ENCODE data around the gene ARSH. TPM values are rescaled to one million over a fixed set of nuclear protein-coding genes. Genes with fewer than 3 reads are reported as not detected.
"Not testable (repeated sequence)": the region's sequence is repeated elsewhere in the genome, so short reads cannot be mapped to it uniquely, and the experiment has no call there.

The ARSH gene
- total RNA-seq, 1 donor from 2014 or later, result not detected

DNA sequence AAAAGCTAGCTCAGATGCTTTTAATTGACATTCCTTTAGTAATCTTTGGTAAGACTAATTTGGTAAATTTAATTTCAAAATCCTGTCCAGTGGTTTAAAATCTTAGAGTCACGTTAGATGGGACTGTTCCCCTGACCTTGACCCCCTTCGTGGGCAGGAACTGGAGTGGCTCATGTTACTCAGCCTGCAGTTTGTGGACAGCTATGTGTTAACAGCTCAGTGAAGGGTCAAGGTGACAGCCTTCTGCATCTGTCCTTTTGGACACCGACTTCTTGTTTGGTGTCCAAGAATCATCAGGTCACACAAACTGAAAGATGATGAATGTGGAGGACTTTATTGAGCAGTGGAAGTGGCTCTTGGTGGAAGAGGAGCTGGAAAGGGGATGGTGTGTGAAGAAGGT lies 37.9 kb downstream of the ARSH start:
- TF ChIP-seq, protein P1, sequence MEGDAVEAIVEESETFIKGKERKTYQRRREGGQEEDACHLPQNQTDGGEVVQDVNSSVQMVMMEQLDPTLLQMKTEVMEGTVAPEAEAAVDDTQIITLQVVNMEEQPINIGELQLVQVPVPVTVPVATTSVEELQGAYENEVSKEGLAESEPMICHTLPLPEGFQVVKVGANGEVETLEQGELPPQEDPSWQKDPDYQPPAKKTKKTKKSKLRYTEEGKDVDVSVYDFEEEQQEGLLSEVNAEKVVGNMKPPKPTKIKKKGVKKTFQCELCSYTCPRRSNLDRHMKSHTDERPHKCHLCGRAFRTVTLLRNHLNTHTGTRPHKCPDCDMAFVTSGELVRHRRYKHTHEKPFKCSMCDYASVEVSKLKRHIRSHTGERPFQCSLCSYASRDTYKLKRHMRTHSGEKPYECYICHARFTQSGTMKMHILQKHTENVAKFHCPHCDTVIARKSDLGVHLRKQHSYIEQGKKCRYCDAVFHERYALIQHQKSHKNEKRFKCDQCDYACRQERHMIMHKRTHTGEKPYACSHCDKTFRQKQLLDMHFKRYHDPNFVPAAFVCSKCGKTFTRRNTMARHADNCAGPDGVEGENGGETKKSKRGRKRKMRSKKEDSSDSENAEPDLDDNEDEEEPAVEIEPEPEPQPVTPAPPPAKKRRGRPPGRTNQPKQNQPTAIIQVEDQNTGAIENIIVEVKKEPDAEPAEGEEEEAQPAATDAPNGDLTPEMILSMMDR (IDR thresholded peaks at IDR 0.05; ENCODE audit: unreplicated experiment), result no peak
- Mint-ChIP-seq H3K27ac (no peak overlapping the region), H3K4me3 (ENCODE audit: low read depth) (no peak overlapping the region), H3K4me1 (ENCODE audit: low read depth) (peaks cover 11% of the 10 kb centered on the region), H3K9me3 (ENCODE audit: low read depth) (peaks cover 3% of the 10 kb centered on the region), H3K27me3 (no peaks in the 10 kb centered on the region), H3K36me3 (ENCODE audit: insufficient read depth) (no peaks in the 10 kb centered on the region)
- DNase-seq (ENCODE audit: low spot score, unreplicated experiment), result no peak

DNA sequence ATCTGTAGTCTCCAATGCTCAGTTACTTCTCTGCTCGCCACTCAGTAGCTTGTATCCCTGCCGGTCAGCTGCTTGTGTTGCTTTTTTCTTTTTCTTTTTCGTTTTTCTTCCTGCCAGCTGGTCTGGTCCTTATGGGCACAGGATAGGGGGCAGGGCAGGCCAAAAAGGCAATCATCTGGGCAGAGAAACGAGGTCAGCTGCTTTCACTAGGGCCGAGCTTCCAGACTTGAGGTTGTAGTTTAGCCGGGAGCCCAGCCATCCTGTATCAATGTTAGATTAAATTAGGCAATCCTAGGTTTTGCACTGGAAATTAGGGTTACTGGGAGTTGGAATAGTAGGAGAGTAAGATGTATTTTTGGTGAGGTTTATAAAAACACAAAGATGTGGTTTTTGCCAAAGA lies 38.3 kb downstream of the ARSH start:
- Mint-ChIP-seq H3K27ac (no peak overlapping the region), H3K4me1 (ENCODE audit: low read depth) (peaks cover 11% of the 10 kb centered on the region), H3K27me3 (no peaks in the 10 kb centered on the region), H3K36me3 (ENCODE audit: insufficient read depth) (no peaks in the 10 kb centered on the region), H3K4me3 (ENCODE audit: low read depth) (no peak overlapping the region), H3K9me3 (ENCODE audit: low read depth) (peaks cover 3% of the 10 kb centered on the region)
- TF ChIP-seq, protein P1 (IDR thresholded peaks at IDR 0.05; ENCODE audit: unreplicated experiment), result no peak
- no peak for DNase-seq (ENCODE audit: low spot score, unreplicated experiment)

DNA sequence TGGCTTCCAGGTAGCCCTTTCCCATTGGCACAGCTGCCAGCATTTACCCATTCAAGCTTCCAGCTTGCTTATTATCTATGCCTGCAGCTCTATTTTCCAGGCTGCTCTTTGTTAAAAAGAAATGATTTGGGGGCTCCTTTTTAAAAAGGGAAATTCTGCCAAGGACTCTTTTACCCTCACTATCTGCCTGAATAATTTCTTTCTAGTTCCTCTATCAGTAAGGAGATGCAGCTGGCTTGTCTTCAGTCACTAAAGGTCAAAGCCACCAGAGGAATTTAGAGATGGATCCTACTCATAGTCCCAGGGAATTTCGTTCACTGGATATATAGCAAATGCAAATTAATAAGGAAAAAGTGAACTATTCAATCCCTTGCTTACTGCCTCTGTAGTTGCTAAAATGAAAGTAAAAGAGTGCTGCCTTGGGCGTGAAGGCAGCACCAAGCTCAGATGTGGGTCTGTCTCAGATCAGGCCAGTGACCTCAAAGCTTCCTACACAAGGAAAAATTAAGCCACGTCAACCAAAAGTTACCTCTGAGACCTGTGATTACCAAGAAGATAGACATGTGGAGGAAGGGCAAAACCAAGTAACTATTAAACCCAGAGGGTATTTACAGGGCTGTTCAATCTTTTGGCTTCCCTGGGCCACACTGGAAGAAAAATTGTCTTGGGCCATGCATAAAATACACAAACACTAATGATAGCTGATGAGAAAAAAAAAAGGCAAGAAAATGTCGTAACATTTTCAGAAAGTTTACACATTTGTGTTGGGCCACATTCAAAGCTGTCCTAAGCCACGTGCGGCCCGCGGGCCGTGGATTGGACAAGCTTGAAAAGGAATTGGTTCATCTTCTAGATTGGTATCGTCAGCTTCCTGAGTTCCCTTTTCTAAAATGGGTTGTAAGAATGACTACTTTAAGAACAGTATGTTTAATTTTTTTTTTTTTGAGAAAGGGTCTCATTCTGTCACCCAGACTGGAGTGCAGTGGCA lies 40.2 kb downstream of the ARSH start:
- H3K27ac Mint-ChIP-seq, result no peak overlapping the region
- peaks cover 9% of the 10 kb centered on the region for H3K4me1 Mint-ChIP-seq (ENCODE audit: low read depth)
- H3K36me3 Mint-ChIP-seq (ENCODE audit: insufficient read depth), result no peaks in the 10 kb centered on the region
- H3K9me3 Mint-ChIP-seq (ENCODE audit: low read depth), result peaks cover 3% of the 10 kb centered on the region
- no peaks in the 10 kb centered on the region for H3K27me3 Mint-ChIP-seq
- no peak for DNase-seq (ENCODE audit: low spot score, unreplicated experiment)
- no peak overlapping the region for H3K4me3 Mint-ChIP-seq (ENCODE audit: low read depth)
- TF ChIP-seq, protein P1 (IDR thresholded peaks at IDR 0.05; ENCODE audit: unreplicated experiment), result no peak

DNA sequence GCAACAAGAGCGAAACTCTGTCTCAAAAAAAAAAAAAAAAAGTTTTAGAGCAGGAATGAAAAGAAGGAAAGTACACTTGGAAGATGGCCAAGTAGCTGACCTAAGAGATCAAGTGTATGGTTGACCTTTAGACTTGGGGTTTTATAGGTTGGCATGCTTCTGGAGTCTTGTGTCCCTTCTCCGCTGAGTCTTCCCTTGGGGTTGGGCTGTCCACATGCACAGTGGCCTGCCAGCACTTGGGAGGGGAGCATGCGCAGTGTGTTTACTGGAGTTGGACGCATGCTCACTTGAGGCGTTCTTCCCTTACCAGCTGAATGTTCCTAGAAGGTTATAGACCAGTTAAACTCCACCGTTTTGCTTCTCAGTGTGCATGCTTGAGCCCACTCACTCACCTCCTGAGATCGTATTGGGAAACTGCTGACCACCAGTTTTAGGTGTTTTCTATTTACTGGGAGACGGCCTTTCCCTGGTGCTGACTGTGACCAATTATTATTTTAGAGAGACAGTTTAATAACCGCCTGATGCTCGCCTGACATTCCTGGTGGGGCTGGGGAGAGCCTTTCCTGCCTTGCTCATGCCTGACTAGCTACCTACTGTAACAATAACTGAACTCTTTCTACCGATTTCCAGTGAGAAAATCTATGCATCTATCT lies 44.3 kb downstream of the ARSH start:
- not testable (repeated sequence) for H3K4me3 Mint-ChIP-seq (ENCODE audit: low read depth); H3K27ac Mint-ChIP-seq; H3K27me3 Mint-ChIP-seq; DNase-seq (ENCODE audit: low spot score, unreplicated experiment); H3K4me1 Mint-ChIP-seq (ENCODE audit: low read depth); H3K9me3 Mint-ChIP-seq (ENCODE audit: low read depth); H3K36me3 Mint-ChIP-seq (ENCODE audit: insufficient read depth)

DNA sequence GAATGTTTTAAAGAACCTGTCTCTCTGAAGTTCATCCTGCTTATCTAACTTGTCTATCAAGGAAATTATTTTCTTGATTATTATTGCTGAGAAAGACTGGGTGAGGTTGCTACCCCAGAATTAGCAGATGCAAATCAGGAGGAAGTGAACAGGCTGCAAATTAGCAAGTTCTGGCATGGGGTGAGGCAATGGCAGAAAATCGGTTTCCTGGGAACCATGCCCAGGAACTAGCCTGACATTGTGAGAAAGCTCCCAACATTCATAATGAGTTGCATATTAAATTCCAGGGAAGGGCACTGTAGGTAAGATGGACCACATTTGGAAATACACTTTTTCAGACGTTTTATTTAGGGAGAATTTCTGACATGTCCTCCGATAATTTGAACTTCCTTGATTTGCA lies 46.5 kb downstream of the ARSH start:
- DNase-seq (ENCODE audit: low spot score, unreplicated experiment), result no peak
- no peak overlapping the region for H3K27ac Mint-ChIP-seq
- peaks cover 7% of the 10 kb centered on the region for H3K4me1 Mint-ChIP-seq (ENCODE audit: low read depth)
- H3K27me3 Mint-ChIP-seq, result no peaks in the 10 kb centered on the region
- no peak overlapping the region for H3K4me3 Mint-ChIP-seq (ENCODE audit: low read depth)
- TF ChIP-seq, protein P1 (IDR thresholded peaks at IDR 0.05; ENCODE audit: unreplicated experiment), result no peak
- no peaks in the 10 kb centered on the region for H3K36me3 Mint-ChIP-seq (ENCODE audit: insufficient read depth)
- H3K9me3 Mint-ChIP-seq (ENCODE audit: low read depth), result no peaks in the 10 kb centered on the region

Measured in progenitor cell of endocrine pancreas (in vitro differentiated cells).